OCI-LY1 (cell line): ENCODE results near the gene CHRNB4.

ENCODE experiments used
- H2AFZ ChIP-seq: fragments of 200-600 bp; sonication (generic), shearing (Covaris generic); 2 replicates; pipeline ENCODE4 v1.6.0; 2014; ENCODE audit warnings: antibody characterized with exemption, mild to moderate bottlenecking, low read length
- H3F3A ChIP-seq: fragments of 200-600 bp; sonication (generic), shearing (Covaris generic); 2 replicates; pipeline ENCODE4 v1.6.0; 2014; ENCODE audit warnings: mild to moderate bottlenecking, antibody characterized with exemption, low read length, moderate library complexity; ENCODE audit not compliant: insufficient read depth
- H3K27ac ChIP-seq: fragments of 200-600 bp; sonication (generic); 2 replicates; pipeline ENCODE4 v1.5.1; 2014; ENCODE audit warnings: low read length, mixed run types, mild to moderate bottlenecking, low read depth; ENCODE audit not compliant: poor library complexity, severe bottlenecking
- H3K27me3 ChIP-seq: fragments of 200-600 bp; sonication (generic); 2 replicates; pipeline ENCODE4 v1.6.0; 2014; ENCODE audit warnings: antibody characterized with exemption, mild to moderate bottlenecking, low read length, moderate library complexity; ENCODE audit not compliant: insufficient read depth
- H3K36me3 ChIP-seq: fragments of 200-600 bp; sonication (generic); 2 replicates; pipeline ENCODE4 v1.6.1; 2014; ENCODE audit warnings: mild to moderate bottlenecking, antibody characterized with exemption, low read length, moderate library complexity, mixed read lengths; ENCODE audit not compliant: insufficient read depth
- H3K4me1 ChIP-seq: fragments of 200-600 bp; sonication (generic); 2 replicates; pipeline ENCODE4 v1.5.1; 2014; ENCODE audit warnings: mild to moderate bottlenecking, low read length, moderate library complexity; ENCODE audit not compliant: insufficient read depth, severe bottlenecking
- H3K4me2 ChIP-seq: fragments of 200-600 bp; sonication (generic), shearing (Covaris generic); 2 replicates; pipeline ENCODE4 v1.6.1; 2014; ENCODE audit warnings: low read length
- H3K4me3 ChIP-seq: fragments of 200-600 bp; sonication (generic); 2 replicates; pipeline ENCODE4 v1.5.1; 2014; ENCODE audit warnings: low read length, low read depth, mild to moderate bottlenecking, mixed read lengths; ENCODE audit not compliant: poor library complexity, severe bottlenecking
- H3K79me2 ChIP-seq: fragments of 200-600 bp; shearing (Covaris generic); 2 replicates; pipeline ENCODE4 v1.6.1; 2016; ENCODE audit warnings: mixed run types, low read length, mixed read lengths; ENCODE audit not compliant: insufficient read depth
- H3K9ac ChIP-seq: fragments of 200-600 bp; sonication (generic), shearing (Covaris generic); 2 replicates; pipeline ENCODE4 v1.6.1; 2014; ENCODE audit warnings: mild to moderate bottlenecking, low read length, mixed read lengths
- H3K9me2 ChIP-seq: fragments of 200-600 bp; sonication (generic), shearing (Covaris generic); 2 replicates; pipeline ENCODE4 v1.6.1; 2014; ENCODE audit warnings: low read depth, mild to moderate bottlenecking, low read length, mixed read lengths
- H3K9me3 ChIP-seq: fragments of 200-600 bp; shearing (Covaris generic); 2 replicates; pipeline ENCODE4 v1.6.1; 2014; ENCODE audit warnings: low read length, mixed read lengths
- H4K20me1 ChIP-seq: fragments of 200-600 bp; sonication (generic), shearing (Covaris generic); 2 replicates; pipeline ENCODE4 v1.6.0; 2016; ENCODE audit warnings: mild to moderate bottlenecking, low read length; ENCODE audit not compliant: insufficient read depth
- EZH2 ChIP-seq: fragments of 200-600 bp; sonication (generic), shearing (Covaris generic); IDR thresholded peaks from 2 replicates; pipeline ENCODE4 v1.8.0; 2017; ENCODE audit warnings: borderline replicate concordance, mixed run types, mild to moderate bottlenecking, antibody characterized with exemption, low read length, moderate library complexity, mixed read lengths
- TF ChIP-seq, protein P1 (sequence below): fragments of 200-600 bp; sonication (generic), shearing (Covaris generic); IDR thresholded peaks from 2 replicates; pipeline ENCODE4 v1.5.1; 2017; ENCODE audit warnings: mild to moderate bottlenecking, antibody characterized with exemption, low read length, moderate library complexity, mixed read lengths

The CHRNB4 gene

DNA sequence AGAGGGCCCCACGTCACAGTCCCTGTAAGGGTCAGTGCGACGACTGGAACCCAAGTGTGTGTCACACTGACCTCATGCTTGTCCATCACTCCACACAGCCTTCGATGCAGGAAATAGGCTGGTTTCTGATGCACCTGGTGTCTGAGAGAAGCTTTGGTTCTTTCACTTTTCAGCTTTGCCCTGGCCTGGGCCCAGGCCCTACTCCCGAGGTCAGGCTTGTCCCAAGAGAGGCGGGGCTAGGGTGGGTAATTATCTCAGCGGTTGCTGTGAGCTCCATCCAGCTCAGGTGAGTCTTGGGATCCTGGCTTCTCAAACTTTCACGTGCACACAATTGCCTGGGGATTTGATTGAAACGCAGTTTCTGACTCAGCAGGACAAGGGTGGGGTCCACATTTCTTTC, 19.6 kb upstream of the CHRNB4 start:
- Histone ChIP-seq H3F3A (no peaks in the 10 kb centered on the region), H2AFZ (no peak overlapping the region), H4K20me1 (no peaks in the 10 kb centered on the region), H3K9me3 (no peaks in the 10 kb centered on the region), H3K9ac (no peak overlapping the region), H3K4me1 (no peaks in the 10 kb centered on the region), H3K4me3 (no peak overlapping the region), H3K36me3 (no peaks in the 10 kb centered on the region), H3K4me2 (no peak overlapping the region), H3K27me3 (no peaks in the 10 kb centered on the region; the same call in 1 of the 2 replicates), H3K9me2 (no peaks in the 10 kb centered on the region), H3K79me2 (no peaks in the 10 kb centered on the region), H3K27ac (no peak overlapping the region)
- no peak for TF ChIP-seq EZH2
- TF ChIP-seq, protein P1, sequence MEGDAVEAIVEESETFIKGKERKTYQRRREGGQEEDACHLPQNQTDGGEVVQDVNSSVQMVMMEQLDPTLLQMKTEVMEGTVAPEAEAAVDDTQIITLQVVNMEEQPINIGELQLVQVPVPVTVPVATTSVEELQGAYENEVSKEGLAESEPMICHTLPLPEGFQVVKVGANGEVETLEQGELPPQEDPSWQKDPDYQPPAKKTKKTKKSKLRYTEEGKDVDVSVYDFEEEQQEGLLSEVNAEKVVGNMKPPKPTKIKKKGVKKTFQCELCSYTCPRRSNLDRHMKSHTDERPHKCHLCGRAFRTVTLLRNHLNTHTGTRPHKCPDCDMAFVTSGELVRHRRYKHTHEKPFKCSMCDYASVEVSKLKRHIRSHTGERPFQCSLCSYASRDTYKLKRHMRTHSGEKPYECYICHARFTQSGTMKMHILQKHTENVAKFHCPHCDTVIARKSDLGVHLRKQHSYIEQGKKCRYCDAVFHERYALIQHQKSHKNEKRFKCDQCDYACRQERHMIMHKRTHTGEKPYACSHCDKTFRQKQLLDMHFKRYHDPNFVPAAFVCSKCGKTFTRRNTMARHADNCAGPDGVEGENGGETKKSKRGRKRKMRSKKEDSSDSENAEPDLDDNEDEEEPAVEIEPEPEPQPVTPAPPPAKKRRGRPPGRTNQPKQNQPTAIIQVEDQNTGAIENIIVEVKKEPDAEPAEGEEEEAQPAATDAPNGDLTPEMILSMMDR, result no peak

DNA sequence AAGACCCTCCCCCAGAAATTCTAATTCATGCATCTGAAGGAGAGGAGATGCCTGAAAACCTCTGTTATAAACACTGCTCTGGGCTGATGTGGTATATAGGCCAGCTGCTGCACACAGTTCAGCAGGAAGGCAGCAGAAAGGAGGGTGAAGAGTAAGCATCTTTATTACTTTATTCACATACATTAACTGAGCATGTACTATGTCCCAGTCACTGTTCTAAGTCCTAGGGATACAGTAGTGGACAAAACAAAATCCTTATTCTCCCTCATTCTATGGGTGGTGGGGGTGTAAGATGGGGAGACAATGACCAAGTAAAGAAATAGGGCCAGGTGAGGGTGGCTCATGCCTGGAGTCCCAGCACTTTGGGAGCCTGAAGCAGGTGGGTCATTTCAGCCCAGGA, 17.8 kb upstream of the CHRNB4 start:
- Histone ChIP-seq H3K9me3 (no peaks in the 10 kb centered on the region), H3K4me2 (no peak overlapping the region), H2AFZ (no peak overlapping the region), H3K9ac (no peak overlapping the region), H3K27me3 (no peaks in the 10 kb centered on the region; the same call in 1 of the 2 replicates), H3K36me3 (no peaks in the 10 kb centered on the region), H4K20me1 (no peaks in the 10 kb centered on the region), H3K27ac (no peak overlapping the region), H3K4me1 (no peaks in the 10 kb centered on the region), H3K4me3 (no peak overlapping the region), H3F3A (no peaks in the 10 kb centered on the region), H3K79me2 (no peaks in the 10 kb centered on the region), H3K9me2 (no peaks in the 10 kb centered on the region)
- no peak for TF ChIP-seq EZH2
- TF ChIP-seq, protein P1, result no peak

DNA sequence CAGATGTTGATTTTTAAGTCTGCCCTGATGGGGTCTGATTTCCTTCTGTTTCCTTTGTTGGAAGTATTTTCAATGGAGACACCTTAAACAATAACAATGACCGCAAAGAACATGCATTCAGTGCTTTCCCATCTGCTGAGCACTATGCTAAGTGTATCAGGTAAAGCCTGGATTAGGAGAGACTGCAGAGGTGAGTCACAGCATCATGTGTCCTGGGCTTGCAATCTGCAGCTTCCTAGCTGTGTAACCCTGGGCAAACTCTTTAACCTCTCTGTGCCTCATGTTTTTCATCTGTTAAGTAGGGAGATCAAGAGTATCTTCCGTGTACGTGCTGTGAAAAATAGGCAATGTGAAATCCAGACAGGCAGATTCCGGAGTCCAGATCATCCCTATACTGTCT, 13.3 kb upstream of the CHRNB4 start:
- Histone ChIP-seq H3F3A (no peaks in the 10 kb centered on the region), H3K9me2 (no peaks in the 10 kb centered on the region), H3K27ac (no peak overlapping the region), H3K4me3 (no peak overlapping the region), H3K4me2 (no peak overlapping the region), H4K20me1 (no peaks in the 10 kb centered on the region), H3K9me3 (no peaks in the 10 kb centered on the region), H3K9ac (no peak overlapping the region), H3K27me3 (no peaks in the 10 kb centered on the region), H3K4me1 (no peaks in the 10 kb centered on the region), H3K79me2 (no peaks in the 10 kb centered on the region), H2AFZ (no peak overlapping the region), H3K36me3 (no peaks in the 10 kb centered on the region)
- TF ChIP-seq EZH2, result no peak
- TF ChIP-seq, protein P1, result no peak
